Measurements from ENCODE around the gene SLC22A14.

- no peak for TF ChIP-seq CTCF (IDR thresholded peaks at IDR 0.05)
- no peak for TF ChIP-seq POLR2A (IDR thresholded peaks at IDR 0.05)
- TF ChIP-seq EP300 (IDR thresholded peaks at IDR 0.05), result no peak
These were observed 41.0 kb downstream of the SLC22A14 start for GRCh38 chr3:38323060-38323459.
